GM12872 (cell line): ENCODE measurements around the gene SLC16A12.

Experiments used
- CTCF ChIP-seq: IDR thresholded peaks from 3 replicates; pipeline ENCODE4 v1.5.1; 2011; ENCODE audit warnings: low read depth, mild to moderate bottlenecking, low read length, moderate library complexity; ENCODE audit not compliant: insufficient read depth

Gene SLC16A12

GRCh38 chr10:89518876-89519842 is 16.2 kb downstream of the SLC16A12 start:
- no peak for TF ChIP-seq CTCF

- no peak for TF ChIP-seq CTCF
Observed at GRCh38 chr10:89518108-89518507, 17.3 kb downstream of the SLC16A12 start.

- TF ChIP-seq CTCF: no peak
Observed at GRCh38 chr10:89516149-89516832, 19.1 kb downstream of the SLC16A12 start.

GRCh38 chr10:89515031-89515841 is 20.2 kb downstream of the SLC16A12 start:
- TF ChIP-seq CTCF: no peak

- no peak for TF ChIP-seq CTCF
Observed at GRCh38 chr10:89513206-89513605, 22.2 kb downstream of the SLC16A12 start.

GRCh38 chr10:89505640-89506275 is 29.6 kb downstream of the SLC16A12 start:
- no peak for TF ChIP-seq CTCF
